UCSD-AML1 (cell line): ENCODE measurements around the gene TRMT1.

Source experiments
- DNase-seq: peaks from one replicate; lab custom pipeline; 2025; ENCODE audit not compliant: unreplicated experiment; lab: John Stamatoyannopoulos, UW

The TRMT1 gene

GRCh38 chr19:13102666-13103580 lies 13.6 kb downstream of the TRMT1 start, which contains the start of gene LYL1:
TSS of gene LYL1 (minus strand) at chr19:13102858. CDS start at chr19:13101171, 1,687 bp downstream.
- peak; percentile 98 for DNase-seq

GRCh38 chr19:13102416-13102665 lies 14.2 kb downstream of the TRMT1 start:
- DNase-seq: no peak

GRCh38 chr19:13101590-13102415 lies 14.7 kb downstream of the TRMT1 start:
- DNase-seq: no peak

- peak; percentile 59 for DNase-seq
Observed at GRCh38 chr19:13100841-13101589, 15.5 kb downstream of the TRMT1 start.

GRCh38 chr19:13100031-13100588 lies 16.4 kb downstream of the TRMT1 start:
- peak; percentile 67 for DNase-seq

GRCh38 chr19:13099073-13099999 lies 17.2 kb downstream of the TRMT1 start:
- peak; percentile 83 for DNase-seq

GRCh38 chr19:13098277-13099072 lies 18.1 kb downstream of the TRMT1 start:
- peak; percentile 87 for DNase-seq

- peak; percentile 87 for DNase-seq
Observed at GRCh38 chr19:13097463-13098258, 18.9 kb downstream of the TRMT1 start.

- DNase-seq: no peak
Observed at GRCh38 chr19:13097033-13097462, 19.5 kb downstream of the TRMT1 start.

- DNase-seq: peak; percentile 82
Observed at GRCh38 chr19:13095934-13096927, 20.3 kb downstream of the TRMT1 start.

GRCh38 chr19:13095393-13095784 lies 21.2 kb downstream of the TRMT1 start:
- no peak for DNase-seq

GRCh38 chr19:13094771-13095392 lies 21.7 kb downstream of the TRMT1 start:
- DNase-seq: no peak

- DNase-seq: no peak
Observed at GRCh38 chr19:13094106-13094504, 22.4 kb downstream of the TRMT1 start.

- DNase-seq: peak; percentile 84
Observed at GRCh38 chr19:13093407-13094105, 23.0 kb downstream of the TRMT1 start.

GRCh38 chr19:13092606-13093235 lies 23.8 kb downstream of the TRMT1 start:
- no peak for DNase-seq

GRCh38 chr19:13092158-13092543 lies 24.4 kb downstream of the TRMT1 start:
- no peak for DNase-seq
